ENCODE measurements around the gene VAMP2.
"Not testable (repeated sequence)": the region's sequence is repeated elsewhere in the genome, so short reads cannot be mapped to it uniquely, and the experiment has no call there.

The VAMP2 gene

DNA sequence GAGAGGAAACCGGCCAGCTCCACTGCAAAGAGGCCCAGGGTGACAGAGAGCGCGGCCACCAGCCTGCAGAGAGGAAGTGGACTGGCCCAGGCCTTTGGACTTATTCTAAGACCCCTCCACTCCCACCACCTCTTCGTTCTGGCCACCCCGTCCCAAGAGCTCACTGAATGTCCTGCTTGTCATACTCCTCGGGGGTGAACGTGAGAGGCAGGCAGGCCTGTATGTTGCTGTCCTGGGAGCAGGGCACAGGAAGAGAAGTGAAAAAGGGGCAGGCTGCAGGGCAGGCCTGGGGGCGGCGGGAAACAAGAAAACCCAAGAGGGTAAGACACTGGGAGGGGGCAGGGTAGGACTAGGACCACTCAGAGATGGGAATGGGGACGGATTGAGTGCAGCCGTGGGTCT lies 13.0 kb upstream of the VAMP2 start:
- no peaks in the 10 kb centered on the region for H3K36me3 ChIP-seq (ENCODE audit: control insufficient read depth, insufficient read depth, low read length)
- WGBS, 2 experiments: 24 to 27% methylated on average over 11 of the region's 11 CpGs
- H3K4me3 ChIP-seq (ENCODE audit: insufficient read depth, low read depth, low read length): peak overlapping the region; percentile 63
- H3K27me3 ChIP-seq (ENCODE audit: control insufficient read depth, insufficient read depth, low read length, poor library complexity, severe bottlenecking): no peaks in the 10 kb centered on the region
- no peaks in the 10 kb centered on the region for H3K9me3 ChIP-seq (ENCODE audit: control insufficient read depth, low read length)
- peaks cover 23% of the 10 kb centered on the region for H3K4me1 ChIP-seq (ENCODE audit: control insufficient read depth, insufficient read depth, low read length)
- H3K27ac ChIP-seq (ENCODE audit: insufficient read depth, low read depth, low read length, poor library complexity, severe bottlenecking): peak overlapping the region; percentile 33

DNA sequence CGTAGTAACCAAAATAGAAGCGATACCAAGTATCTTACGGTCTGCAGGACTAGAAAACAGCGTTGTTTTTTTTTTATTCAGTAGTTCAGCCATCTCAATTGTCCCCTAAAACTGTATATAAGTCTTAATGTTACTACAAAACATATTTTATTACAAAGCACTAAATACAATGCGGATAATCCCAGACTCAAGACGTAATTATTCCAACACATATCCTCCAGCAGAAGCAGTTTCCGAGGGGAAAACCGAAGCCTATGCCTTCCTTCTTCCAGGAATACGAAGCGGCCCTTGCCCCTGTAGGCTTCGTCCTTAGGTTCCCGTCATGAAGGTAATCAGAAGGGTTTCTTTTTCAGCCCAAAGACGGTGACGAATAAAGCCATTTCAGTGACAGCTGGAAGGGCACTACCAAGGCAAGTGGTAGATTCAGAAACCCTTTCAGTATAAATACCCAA lies 11.1 kb upstream of the VAMP2 start:
- H3K27me3 ChIP-seq (ENCODE audit: control insufficient read depth, insufficient read depth, low read length, poor library complexity, severe bottlenecking): no peaks in the 10 kb centered on the region
- no peaks in the 10 kb centered on the region for H3K36me3 ChIP-seq (ENCODE audit: control insufficient read depth, insufficient read depth, low read length)
- H3K9me3 ChIP-seq (ENCODE audit: control insufficient read depth, low read length): no peaks in the 10 kb centered on the region
- WGBS, 2 experiments: 1 to 2% methylated on average over 14 of the region's 14 CpGs
- H3K4me1 ChIP-seq (ENCODE audit: control insufficient read depth, insufficient read depth, low read length): peaks cover 23% of the 10 kb centered on the region
- peak overlapping the region; percentile 56 for H3K4me3 ChIP-seq (ENCODE audit: insufficient read depth, low read depth, low read length)
- H3K27ac ChIP-seq (ENCODE audit: insufficient read depth, low read depth, low read length, poor library complexity, severe bottlenecking): peak overlapping the region; percentile 95

DNA sequence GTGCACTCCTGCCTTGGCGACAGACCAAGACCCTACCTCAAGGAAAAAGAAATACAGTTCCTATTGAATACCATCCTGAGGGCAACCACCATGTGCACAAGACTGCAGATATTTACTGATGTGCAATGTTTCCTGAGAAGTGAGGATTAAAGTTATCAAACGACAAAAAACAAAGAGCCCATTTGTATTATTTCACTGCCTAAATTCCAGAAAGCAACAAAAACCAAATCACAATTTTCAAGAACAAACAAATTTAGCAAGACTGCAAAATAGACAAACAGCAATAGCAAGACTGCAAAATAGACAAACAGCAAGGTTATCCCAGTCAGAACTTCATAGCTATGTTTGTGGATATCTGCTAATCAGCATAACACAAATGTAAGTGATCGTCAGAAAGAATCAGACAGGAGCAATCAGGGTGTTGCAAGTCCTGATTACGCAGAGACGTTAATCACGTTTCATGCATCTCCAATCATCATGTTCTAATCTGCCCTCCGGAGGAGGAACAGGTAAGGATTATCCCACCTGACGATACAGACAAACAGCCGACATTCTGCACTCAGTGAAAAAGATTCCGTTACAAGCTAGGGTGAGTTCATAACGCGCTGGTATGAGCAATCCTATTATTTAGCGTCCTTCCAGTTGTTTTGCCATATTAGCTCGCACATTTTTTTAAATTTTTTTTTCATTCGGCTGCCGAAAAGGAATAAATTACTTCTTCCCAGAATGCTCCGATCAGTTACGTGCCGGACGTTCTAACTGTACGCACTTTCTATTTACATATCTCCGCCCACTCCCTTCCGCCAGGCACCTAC lies 10.5 kb upstream of the VAMP2 start:
- H3K27ac ChIP-seq (ENCODE audit: insufficient read depth, low read depth, low read length, poor library complexity, severe bottlenecking): peak overlapping the region; percentile 95
- WGBS, 2 experiments: 1 to 2% methylated on average over 23 of the region's 23 CpGs
- H3K36me3 ChIP-seq (ENCODE audit: control insufficient read depth, insufficient read depth, low read length): no peaks in the 10 kb centered on the region
- no peaks in the 10 kb centered on the region for H3K9me3 ChIP-seq (ENCODE audit: control insufficient read depth, low read length)
- peaks cover 23% of the 10 kb centered on the region for H3K4me1 ChIP-seq (ENCODE audit: control insufficient read depth, insufficient read depth, low read length)
- no peaks in the 10 kb centered on the region for H3K27me3 ChIP-seq (ENCODE audit: control insufficient read depth, insufficient read depth, low read length, poor library complexity, severe bottlenecking)
- H3K4me3 ChIP-seq (ENCODE audit: insufficient read depth, low read depth, low read length): peak overlapping the region; percentile 56

DNA sequence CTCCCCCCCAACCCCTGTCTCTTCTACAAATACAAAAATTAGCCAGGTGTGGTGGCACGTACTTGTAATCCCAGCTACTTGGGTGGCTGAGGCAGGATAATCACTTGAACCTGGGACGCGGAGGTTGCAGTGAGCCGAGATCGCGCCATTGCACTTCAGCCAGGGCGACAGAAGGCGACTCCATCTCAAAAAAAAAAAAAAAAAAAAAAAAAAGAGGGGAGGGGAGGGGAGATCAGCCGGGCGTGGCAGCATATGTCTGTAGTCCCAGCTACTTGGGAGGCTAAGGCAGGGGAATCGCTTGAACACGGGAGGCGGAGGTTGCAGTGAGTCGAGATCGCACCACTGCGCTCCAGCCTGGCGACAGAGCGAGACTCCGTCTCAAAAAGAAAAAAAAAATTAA lies 7.4 kb upstream of the VAMP2 start:
- H3K4me1 ChIP-seq (ENCODE audit: control insufficient read depth, insufficient read depth, low read length); H3K9me3 ChIP-seq (ENCODE audit: control insufficient read depth, low read length); H3K27ac ChIP-seq (ENCODE audit: insufficient read depth, low read depth, low read length, poor library complexity, severe bottlenecking); H3K36me3 ChIP-seq (ENCODE audit: control insufficient read depth, insufficient read depth, low read length); H3K27me3 ChIP-seq (ENCODE audit: control insufficient read depth, insufficient read depth, low read length, poor library complexity, severe bottlenecking); H3K4me3 ChIP-seq (ENCODE audit: insufficient read depth, low read depth, low read length): not testable (repeated sequence)
- WGBS, 2 experiments: 89 to 93% methylated on average over 16 to 19 of the region's 19 CpGs

DNA sequence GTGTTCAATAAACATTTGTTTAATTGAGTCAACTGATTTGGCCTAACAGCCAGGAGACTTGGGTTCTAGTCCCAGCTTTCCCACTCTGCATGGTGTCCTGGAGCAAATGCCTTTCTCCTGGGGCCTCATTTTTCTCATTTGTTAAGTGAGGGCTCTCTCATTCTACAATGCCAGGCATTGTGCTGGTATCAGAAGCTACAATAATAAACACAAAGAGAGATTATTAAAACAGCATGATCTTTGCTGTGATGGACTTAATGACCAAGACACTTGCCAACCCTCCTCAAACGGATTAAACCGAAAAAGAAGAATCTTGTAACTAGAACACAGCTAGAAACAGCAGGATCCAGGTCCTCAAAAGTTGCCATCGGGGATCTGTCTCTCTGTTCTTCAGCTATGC lies 4.8 kb upstream of the VAMP2 start:
- 77 to 83% methylated on average over 3 of the region's 3 CpGs for WGBS, 2 experiments

DNA sequence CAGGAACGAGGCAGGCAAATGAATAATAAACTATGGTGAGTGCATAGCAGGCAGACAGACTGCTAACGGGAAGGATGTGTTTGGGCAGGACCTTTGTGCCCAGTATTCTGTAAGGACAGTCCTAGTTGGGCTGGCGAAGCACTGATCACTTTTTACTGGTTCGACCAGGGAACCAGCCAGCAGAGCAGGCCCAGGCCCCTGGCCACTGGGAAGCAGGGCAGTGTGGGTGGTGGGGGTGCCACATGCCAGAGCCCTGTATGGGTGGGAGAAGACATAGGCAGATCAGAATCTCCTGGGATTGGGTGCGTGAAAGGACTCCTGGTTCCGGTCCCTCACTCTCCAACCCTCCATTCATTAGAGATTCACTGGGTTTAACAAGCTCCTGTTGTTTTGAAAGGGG lies 4.0 kb upstream of the VAMP2 start:
- Histone ChIP-seq H3K36me3 (ENCODE audit: control insufficient read depth, insufficient read depth, low read length) (peaks cover under 1% of the 10 kb centered on the region), H3K27ac (ENCODE audit: insufficient read depth, low read depth, low read length, poor library complexity, severe bottlenecking) (no peak overlapping the region), H3K9me3 (ENCODE audit: control insufficient read depth, low read length) (no peaks in the 10 kb centered on the region), H3K27me3 (ENCODE audit: control insufficient read depth, insufficient read depth, low read length, poor library complexity, severe bottlenecking) (no peaks in the 10 kb centered on the region), H3K4me3 (ENCODE audit: insufficient read depth, low read depth, low read length) (no peak overlapping the region), H3K4me1 (ENCODE audit: control insufficient read depth, insufficient read depth, low read length) (peaks cover 18% of the 10 kb centered on the region)
- 85 to 93% methylated on average over 5 to 6 of the region's 6 CpGs for WGBS, 2 experiments

More for the DNA sequence above, 4.8 kb upstream of the VAMP2 start:
- H3K27ac ChIP-seq (ENCODE audit: insufficient read depth, low read depth, low read length, poor library complexity, severe bottlenecking): no peak overlapping the region
- H3K4me3 ChIP-seq (ENCODE audit: insufficient read depth, low read depth, low read length): no peak overlapping the region
- peaks cover 16% of the 10 kb centered on the region for H3K4me1 ChIP-seq (ENCODE audit: control insufficient read depth, insufficient read depth, low read length)
- no peaks in the 10 kb centered on the region for H3K9me3 ChIP-seq (ENCODE audit: control insufficient read depth, low read length)
- no peaks in the 10 kb centered on the region for H3K36me3 ChIP-seq (ENCODE audit: control insufficient read depth, insufficient read depth, low read length)
- no peaks in the 10 kb centered on the region for H3K27me3 ChIP-seq (ENCODE audit: control insufficient read depth, insufficient read depth, low read length, poor library complexity, severe bottlenecking)

DNA sequence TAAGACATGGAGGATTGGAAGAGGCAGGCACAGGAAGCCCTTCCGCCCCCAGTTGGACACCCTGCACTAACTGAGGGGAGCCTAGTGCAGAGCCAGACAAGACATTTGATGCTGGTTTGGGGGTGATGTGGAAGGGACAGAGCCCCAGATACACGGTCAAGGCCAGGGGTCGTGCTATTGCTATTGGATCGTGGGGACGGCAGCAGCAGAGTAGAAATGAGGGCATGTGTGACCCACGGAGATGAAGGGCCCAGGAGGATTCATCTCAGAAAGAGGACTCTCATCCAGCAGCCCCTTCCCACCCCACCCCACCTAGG lies 2.0 kb upstream of the VAMP2 start:
- H3K4me1 ChIP-seq (ENCODE audit: control insufficient read depth, insufficient read depth, low read length): peaks cover 28% of the 10 kb centered on the region
- WGBS, 2 experiments: 84 to 87% methylated on average over 6 of the region's 6 CpGs
- no peaks in the 10 kb centered on the region for H3K27me3 ChIP-seq (ENCODE audit: control insufficient read depth, insufficient read depth, low read length, poor library complexity, severe bottlenecking)
- H3K36me3 ChIP-seq (ENCODE audit: control insufficient read depth, insufficient read depth, low read length): peaks cover 11% of the 10 kb centered on the region
- H3K9me3 ChIP-seq (ENCODE audit: control insufficient read depth, low read length): no peaks in the 10 kb centered on the region
- no peak overlapping the region for H3K27ac ChIP-seq (ENCODE audit: insufficient read depth, low read depth, low read length, poor library complexity, severe bottlenecking)
- H3K4me3 ChIP-seq (ENCODE audit: insufficient read depth, low read depth, low read length): no peak overlapping the region

DNA sequence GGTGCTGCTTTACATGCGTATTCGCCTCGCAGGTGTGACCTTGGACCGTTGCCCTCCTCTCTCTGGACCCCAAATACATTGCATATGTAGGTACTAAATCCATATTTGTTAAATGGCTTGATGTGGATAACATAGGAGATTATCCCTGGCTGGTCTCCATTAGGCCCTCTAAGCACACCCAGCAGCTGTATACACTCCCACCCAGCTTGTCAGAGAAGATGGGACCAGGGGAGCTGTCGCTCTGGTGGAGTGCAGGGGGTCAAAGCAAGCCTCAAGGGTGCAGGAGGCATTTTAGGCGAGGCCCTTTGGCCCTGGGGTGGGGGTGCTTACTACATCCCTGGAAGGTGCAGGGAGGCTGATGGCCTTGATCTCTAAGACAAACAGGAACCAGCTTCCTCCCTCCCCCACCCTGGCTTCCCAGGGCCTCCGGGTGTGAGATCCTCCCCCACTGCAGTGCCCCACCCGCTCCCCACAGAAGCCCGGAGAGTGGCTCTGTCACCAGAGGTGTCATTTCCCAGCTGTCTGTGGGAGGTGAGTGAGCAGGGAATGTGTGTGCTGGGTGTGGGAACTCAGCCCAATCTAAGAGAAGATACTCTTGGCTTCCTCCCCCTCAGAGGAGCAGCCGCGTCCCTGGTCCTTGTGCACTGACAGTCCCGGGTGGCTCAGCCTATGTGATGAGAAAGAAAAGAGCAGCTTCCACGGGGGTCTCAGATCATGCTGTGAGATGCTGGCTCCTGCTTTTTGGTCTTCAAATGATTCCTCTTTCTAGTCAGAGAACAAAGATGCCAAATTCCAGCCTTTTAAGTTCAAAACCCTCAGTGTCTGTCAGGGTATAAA lies 1.4 kb upstream of the VAMP2 start:
- Histone ChIP-seq H3K9me3 (ENCODE audit: control insufficient read depth, low read length) (no peaks in the 10 kb centered on the region), H3K27ac (ENCODE audit: insufficient read depth, low read depth, low read length, poor library complexity, severe bottlenecking) (peak overlapping the region; percentile 97), H3K4me1 (ENCODE audit: control insufficient read depth, insufficient read depth, low read length) (peaks cover 28% of the 10 kb centered on the region), H3K36me3 (ENCODE audit: control insufficient read depth, insufficient read depth, low read length) (peaks cover 11% of the 10 kb centered on the region), H3K4me3 (ENCODE audit: insufficient read depth, low read depth, low read length) (no peak overlapping the region), H3K27me3 (ENCODE audit: control insufficient read depth, insufficient read depth, low read length, poor library complexity, severe bottlenecking) (no peaks in the 10 kb centered on the region)
- 38 to 46% methylated on average over 13 of the region's 13 CpGs for WGBS, 2 experiments

DNA sequence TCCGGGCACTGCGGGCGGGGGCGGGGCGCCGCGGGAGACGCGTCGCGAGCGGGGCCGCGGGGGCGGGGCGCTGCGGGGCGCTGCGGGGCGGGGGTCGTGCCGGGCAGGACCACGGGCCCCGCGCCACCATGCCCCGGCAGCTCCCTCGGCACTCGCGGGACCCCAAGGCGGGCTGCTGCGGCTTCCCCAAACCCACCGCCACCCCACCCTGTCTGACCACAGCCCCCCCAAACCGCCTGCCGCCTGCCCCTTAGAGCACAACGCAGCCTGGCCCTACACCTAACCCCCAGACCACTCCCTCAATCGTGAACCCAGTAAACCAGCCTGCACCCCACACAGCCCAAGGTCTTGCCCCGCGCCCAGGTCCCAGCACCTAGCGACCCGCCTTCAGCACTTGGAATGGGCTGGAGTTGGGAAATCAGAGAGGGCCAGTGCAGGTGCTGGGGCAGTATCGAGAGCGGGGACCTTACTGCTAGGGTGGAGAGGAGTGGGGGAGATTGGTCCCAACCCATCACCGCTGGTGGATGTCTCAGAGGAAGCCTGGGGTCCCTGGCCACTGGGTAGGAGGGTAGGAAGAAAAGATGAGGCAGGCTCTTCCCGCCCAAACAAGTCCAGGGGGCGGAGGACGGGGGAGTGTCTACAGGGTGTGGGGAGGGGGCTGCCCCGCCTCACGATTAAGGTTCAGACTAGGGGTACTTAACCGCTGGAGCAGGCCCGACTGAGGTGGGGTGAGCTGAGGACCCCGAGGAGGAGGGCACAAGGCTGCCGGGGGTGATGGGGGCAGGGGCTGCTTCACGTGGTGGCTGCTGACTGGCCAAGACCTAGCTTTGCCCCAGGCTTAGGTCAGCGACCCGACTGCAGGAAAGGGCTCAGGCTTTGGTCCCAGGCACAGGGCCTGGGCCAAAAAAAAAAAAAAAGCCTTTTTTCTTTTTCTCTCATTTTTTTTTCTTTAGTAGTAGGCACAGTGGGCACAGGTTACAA lies 539 bp upstream of the VAMP2 start:
- H3K4me3 ChIP-seq (ENCODE audit: insufficient read depth, low read depth, low read length): peak overlapping the region; percentile 97
- H3K36me3 ChIP-seq (ENCODE audit: control insufficient read depth, insufficient read depth, low read length): peaks cover 11% of the 10 kb centered on the region
- no peaks in the 10 kb centered on the region for H3K27me3 ChIP-seq (ENCODE audit: control insufficient read depth, insufficient read depth, low read length, poor library complexity, severe bottlenecking)
- peak overlapping the region; percentile 97 for H3K27ac ChIP-seq (ENCODE audit: insufficient read depth, low read depth, low read length, poor library complexity, severe bottlenecking)
- WGBS, 2 experiments: 1% methylated on average over 55 of the region's 55 CpGs
- H3K9me3 ChIP-seq (ENCODE audit: control insufficient read depth, low read length): no peaks in the 10 kb centered on the region
- H3K4me1 ChIP-seq (ENCODE audit: control insufficient read depth, insufficient read depth, low read length): peaks cover 28% of the 10 kb centered on the region

Data from ectodermal cell (in vitro differentiated cells).